Measurements from ENCODE around the gene ACER3. TPM values are rescaled to one million over a fixed set of nuclear protein-coding genes. Genes with fewer than 3 reads are reported as not detected.

Gene ACER3
- total RNA-seq, 1 donor from 2014 or later = 12.4 TPM

GRCh38 chr11:76878014-76878413, 17.3 kb downstream of the ACER3 start:
- H3K4me3 ChIP-seq (ENCODE audit: low read depth, low read length) = no peak overlapping the region
- H3K27me3 ChIP-seq (ENCODE audit: control insufficient read depth, insufficient read depth, low read length) = no peaks in the 10 kb centered on the region
- TF ChIP-seq CTCF (IDR thresholded peaks at IDR 0.05; ENCODE audit: insufficient read depth, low read length, severe bottlenecking) = no peak
- DNase-seq (ENCODE audit: low read depth) (no peak), FAIRE-seq (no peak)
- H3K36me3 ChIP-seq (ENCODE audit: control insufficient read depth, insufficient read depth, low read length) = no peaks in the 10 kb centered on the region

GRCh38 chr11:76880314-76880713, 19.6 kb downstream of the ACER3 start:
- Histone ChIP-seq H3K36me3 (ENCODE audit: control insufficient read depth, insufficient read depth, low read length) (no peaks in the 10 kb centered on the region), H3K27me3 (ENCODE audit: control insufficient read depth, insufficient read depth, low read length) (no peaks in the 10 kb centered on the region), H3K4me3 (ENCODE audit: low read depth, low read length) (no peak overlapping the region)
- DNase-seq (ENCODE audit: low read depth) (no peak), FAIRE-seq (no peak)
- no peak for TF ChIP-seq CTCF (IDR thresholded peaks at IDR 0.05; ENCODE audit: insufficient read depth, low read length, severe bottlenecking)

GRCh38 chr11:76880956-76881355, 20.2 kb downstream of the ACER3 start:
- no peaks in the 10 kb centered on the region for H3K27me3 ChIP-seq (ENCODE audit: control insufficient read depth, insufficient read depth, low read length)
- DNase-seq (ENCODE audit: low read depth) = no peak
- TF ChIP-seq CTCF (IDR thresholded peaks at IDR 0.05; ENCODE audit: insufficient read depth, low read length, severe bottlenecking) = no peak
- FAIRE-seq = no peak
- no peaks in the 10 kb centered on the region for H3K36me3 ChIP-seq (ENCODE audit: control insufficient read depth, insufficient read depth, low read length)
- no peak overlapping the region for H3K4me3 ChIP-seq (ENCODE audit: low read depth, low read length)

GRCh38 chr11:76885390-76886097, 24.8 kb downstream of the ACER3 start:
- FAIRE-seq = no peak
- H3K4me3 ChIP-seq (ENCODE audit: low read depth, low read length) = no peak overlapping the region
- H3K27me3 ChIP-seq (ENCODE audit: control insufficient read depth, insufficient read depth, low read length) = no peaks in the 10 kb centered on the region
- no peaks in the 10 kb centered on the region for H3K36me3 ChIP-seq (ENCODE audit: control insufficient read depth, insufficient read depth, low read length)
- TF ChIP-seq CTCF (IDR thresholded peaks at IDR 0.05; ENCODE audit: insufficient read depth, low read length, severe bottlenecking) = no peak
- peak; percentile 91 for DNase-seq (ENCODE audit: low read depth)

- FAIRE-seq (no peak), DNase-seq (ENCODE audit: low read depth) (no peak)
Observed at GRCh38 chr11:76888989-76889388, 28.3 kb downstream of the ACER3 start.

More at GRCh38 chr11:76888989-76889388, 28.3 kb downstream of the ACER3 start:
- Histone ChIP-seq H3K4me3 (ENCODE audit: low read depth, low read length) (no peak overlapping the region), H3K27me3 (ENCODE audit: control insufficient read depth, insufficient read depth, low read length) (no peaks in the 10 kb centered on the region), H3K36me3 (ENCODE audit: control insufficient read depth, insufficient read depth, low read length) (no peaks in the 10 kb centered on the region)
- no peak for TF ChIP-seq CTCF (IDR thresholded peaks at IDR 0.05; ENCODE audit: insufficient read depth, low read length, severe bottlenecking)

All from bronchial epithelial cell (primary cell).